Upper lobe of right lung (tissue), 1 donor: ENCODE results near the gene PPP2R5B. TPM values are rescaled to one million over a fixed set of nuclear protein-coding genes. Genes with fewer than 3 reads are reported as not detected.
A peak's percentile ranks its signal among the peaks of the same experiment; 100 is the strongest.
"Not testable (repeated sequence)": the region's sequence is repeated elsewhere in the genome, so short reads cannot be mapped to it uniquely, and the experiment has no call there.

Source experiments
- ATAC-seq: fragments of 200-7000 bp; cut with Tn5 transposase; one replicate; pipeline ENCODE4 v1.9.1; 2020; ENCODE audit warnings: mild to moderate bottlenecking, moderate library complexity
- DNase-seq: peaks from one replicate; pipeline ENCODE4 v3.0.0-alpha.2; 2020
- H3K27ac ChIP-seq: fragments of 200-600 bp; one replicate; pipeline ENCODE4 v1.8.0; 2022
- H3K27me3 ChIP-seq: fragments of 200-600 bp; one replicate; pipeline ENCODE4 v1.8.0; 2022; ENCODE audit warnings: mild to moderate bottlenecking
- H3K36me3 ChIP-seq: fragments of 200-600 bp; one replicate; pipeline ENCODE4 v1.8.0; 2022
- H3K4me1 ChIP-seq: fragments of 200-600 bp; one replicate; pipeline ENCODE4 v1.8.0; 2022
- H3K4me3 ChIP-seq: fragments of 200-600 bp; one replicate; pipeline ENCODE4 v1.8.0; 2022; ENCODE audit warnings: mild to moderate bottlenecking
- H3K9me3 ChIP-seq: fragments of 200-600 bp; one replicate; pipeline ENCODE4 v1.8.0; 2022
- intact Hi-C: fragments of 100-400 bp; cut with DNase I; formaldehyde crosslinking; loops from one replicate; pipeline ENCODE4 v1.11.0; 2022
- microRNA-seq: library from miRNA; unstranded; fragments of <30 nt; microRNA quantifications from one replicate; pipeline ENCODE4 v1.2.0, GENCODE V29; 2020; ENCODE audit warnings: borderline microRNAs expressed
- total RNA-seq: library from RNA; stranded (reverse); fragmentation: NEBNext Ultra II Directional; extraction: Animal tissue kit (Norgen Biotek cat#: 25700); gene quantifications from one replicate; pipeline ENCODE4 v1.2.1, GENCODE V29; 2021
- TF ChIP-seq, protein P1 (sequence below): fragments of 200-600 bp; IDR thresholded peaks from one replicate; pipeline ENCODE4 v1.8.0; 2022; ENCODE audit warnings: antibody characterized with exemption
- donor health status: DM: no; HTN: yes; CAD: no; lungs with severe emphysema.

Gene PPP2R5B
- total RNA-seq, 1 donor from 2014 or later, result 29.4 TPM

GRCh38 chr11:64974124-64974523 is 49.6 kb downstream of the PPP2R5B start:
- intact Hi-C loops, result no loop called here
- no peaks in the 10 kb centered on the region for H3K27me3 ChIP-seq
- ATAC-seq, result no peak
- peaks cover 5% of the 10 kb centered on the region for H3K4me1 ChIP-seq
- H3K9me3 ChIP-seq, result no peaks in the 10 kb centered on the region
- no peak overlapping the region for H3K27ac ChIP-seq
- H3K36me3 ChIP-seq, result no peaks in the 10 kb centered on the region
- TF ChIP-seq, protein P1, sequence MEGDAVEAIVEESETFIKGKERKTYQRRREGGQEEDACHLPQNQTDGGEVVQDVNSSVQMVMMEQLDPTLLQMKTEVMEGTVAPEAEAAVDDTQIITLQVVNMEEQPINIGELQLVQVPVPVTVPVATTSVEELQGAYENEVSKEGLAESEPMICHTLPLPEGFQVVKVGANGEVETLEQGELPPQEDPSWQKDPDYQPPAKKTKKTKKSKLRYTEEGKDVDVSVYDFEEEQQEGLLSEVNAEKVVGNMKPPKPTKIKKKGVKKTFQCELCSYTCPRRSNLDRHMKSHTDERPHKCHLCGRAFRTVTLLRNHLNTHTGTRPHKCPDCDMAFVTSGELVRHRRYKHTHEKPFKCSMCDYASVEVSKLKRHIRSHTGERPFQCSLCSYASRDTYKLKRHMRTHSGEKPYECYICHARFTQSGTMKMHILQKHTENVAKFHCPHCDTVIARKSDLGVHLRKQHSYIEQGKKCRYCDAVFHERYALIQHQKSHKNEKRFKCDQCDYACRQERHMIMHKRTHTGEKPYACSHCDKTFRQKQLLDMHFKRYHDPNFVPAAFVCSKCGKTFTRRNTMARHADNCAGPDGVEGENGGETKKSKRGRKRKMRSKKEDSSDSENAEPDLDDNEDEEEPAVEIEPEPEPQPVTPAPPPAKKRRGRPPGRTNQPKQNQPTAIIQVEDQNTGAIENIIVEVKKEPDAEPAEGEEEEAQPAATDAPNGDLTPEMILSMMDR, result no peak
- H3K4me3 ChIP-seq, result no peak overlapping the region
- DNase-seq, result no peak

DNA sequence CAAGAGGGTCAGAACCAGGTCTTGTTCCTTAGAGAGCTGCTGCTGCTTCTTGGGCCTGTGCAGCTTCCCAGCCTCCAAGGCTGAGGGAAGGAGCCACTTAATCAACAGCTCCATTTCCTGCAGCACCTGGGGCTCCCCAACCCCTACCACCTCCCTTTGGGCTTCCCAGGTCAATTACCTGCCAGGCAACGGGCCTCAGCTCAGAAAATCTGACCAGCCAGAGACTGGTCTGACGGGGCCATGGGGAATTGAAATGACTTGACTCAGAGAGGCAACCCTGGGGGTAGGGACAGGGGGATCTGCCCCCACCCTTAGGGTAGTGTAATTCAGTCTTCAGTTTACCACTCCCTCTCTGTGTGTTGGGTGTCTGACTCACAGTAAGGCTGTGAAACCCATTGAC is 52.2 kb downstream of the PPP2R5B start:
- no peaks in the 10 kb centered on the region for H3K36me3 ChIP-seq
- no peak overlapping the region for H3K27ac ChIP-seq
- intact Hi-C loops, result no loop called here
- H3K4me3 ChIP-seq, result no peak overlapping the region
- no peaks in the 10 kb centered on the region for H3K27me3 ChIP-seq
- no peaks in the 10 kb centered on the region for H3K9me3 ChIP-seq
- DNase-seq, result peak; percentile 40
- H3K4me1 ChIP-seq, result peaks cover 2% of the 10 kb centered on the region
- TF ChIP-seq, protein P1, result no peak
- ATAC-seq, result no peak

DNA sequence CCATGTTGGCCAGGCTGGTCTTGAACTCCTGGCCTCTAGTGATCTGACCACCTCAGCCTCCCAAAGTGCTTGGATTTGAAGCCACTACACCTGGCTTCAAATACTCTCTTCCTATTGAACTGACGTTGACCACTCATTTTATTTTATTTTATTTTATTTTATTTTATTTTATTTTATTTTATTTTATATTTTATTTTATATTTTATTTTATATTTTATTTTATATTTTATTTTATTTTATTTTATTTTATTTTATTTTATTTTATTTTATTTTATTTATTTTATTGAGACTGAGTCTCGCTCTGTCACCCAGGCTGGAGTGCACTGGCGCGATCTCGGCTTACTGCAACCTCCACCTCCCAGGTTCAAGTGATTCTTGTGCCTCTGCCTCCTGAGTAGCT is 58.9 kb downstream of the PPP2R5B start:
- H3K4me1 ChIP-seq, H3K36me3 ChIP-seq, H3K27me3 ChIP-seq, intact Hi-C loops, H3K27ac ChIP-seq, H3K9me3 ChIP-seq, H3K4me3 ChIP-seq, DNase-seq, ATAC-seq: not testable (repeated sequence)

Small RNA genes within 50 kb of the gene (microRNA-seq; reads per million reads assigned to microRNA genes)
- gene MIR6749 (not detected), gene MIR6750 (not detected)

Other genes starting within 250 kb of the PPP2R5B start
- gene NRXN2, start 201.5 kb upstream of the PPP2R5B start, total RNA-seq, result 0.72 TPM
- gene RASGRP2, start 180.5 kb upstream of the PPP2R5B start, total RNA-seq, result 27.6 TPM
- 2.0 TPM for gene PYGM, start 164.7 kb upstream of the PPP2R5B start, total RNA-seq
- gene SF1, start 146.1 kb upstream of the PPP2R5B start, total RNA-seq, result 294 TPM
- gene MAP4K2, start 121.5 kb upstream of the PPP2R5B start, total RNA-seq, result 28.9 TPM
- gene MEN1, start 114.1 kb upstream of the PPP2R5B start, total RNA-seq, result 22.5 TPM
- 20.9 TPM for gene CDC42BPG, start 80.0 kb upstream of the PPP2R5B start, total RNA-seq
- 94.6 TPM for gene EHD1, start 46.1 kb upstream of the PPP2R5B start, total RNA-seq
- gene ATG2A, start 7.5 kb upstream of the PPP2R5B start, total RNA-seq, result 23.2 TPM
- gene GPHA2, start 11.2 kb downstream of the PPP2R5B start, total RNA-seq, result not detected
- not detected for gene MAJIN, start 47.4 kb downstream of the PPP2R5B start, total RNA-seq
- 7.5 TPM for gene BATF2, start 72.3 kb downstream of the PPP2R5B start, total RNA-seq
- 84.4 TPM for gene ARL2, start 89.5 kb downstream of the PPP2R5B start, total RNA-seq
- gene SNX15, start 102.8 kb downstream of the PPP2R5B start, total RNA-seq, result 27.1 TPM
- 10.2 TPM for gene SAC3D1, start 116.5 kb downstream of the PPP2R5B start, total RNA-seq
- gene NAALADL1, start 133.9 kb downstream of the PPP2R5B start, total RNA-seq, result 10.0 TPM
- gene CDCA5, start 159.4 kb downstream of the PPP2R5B start, total RNA-seq, result 1.7 TPM
- 32.1 TPM for gene ZFPL1, start 159.5 kb downstream of the PPP2R5B start, total RNA-seq
- 101 TPM for gene VPS51, start 171.5 kb downstream of the PPP2R5B start, total RNA-seq
- gene TM7SF2, start 187.2 kb downstream of the PPP2R5B start, total RNA-seq, result 39.0 TPM
- 7.5 TPM for gene ZNHIT2, start 193.0 kb downstream of the PPP2R5B start, total RNA-seq
- gene FAU, start 197.4 kb downstream of the PPP2R5B start, total RNA-seq, result 754 TPM
- gene MRPL49, start 197.6 kb downstream of the PPP2R5B start, total RNA-seq, result 53.7 TPM
- gene SYVN1, start 209.8 kb downstream of the PPP2R5B start, total RNA-seq, result 69.0 TPM
- not detected for gene SPDYC, start 245.5 kb downstream of the PPP2R5B start, total RNA-seq